Pancreas (tissue), 10 donors: ENCODE data around the gene UBN2. TPM values are rescaled to one million over a fixed set of nuclear protein-coding genes. Genes with fewer than 3 reads are reported as not detected.
"Not testable (repeated sequence)": the region's sequence is repeated elsewhere in the genome, so short reads cannot be mapped to it uniquely, and the experiment has no call there.

Source experiments
- ATAC-seq, 4 donors: fragments of 200-7000 bp; cut with Tn5 transposase; one replicate each; pipeline versions ENCODE4 v1.8.0 to v1.9.1; 2020; ENCODE audit warnings: mild to moderate bottlenecking in 4 of 4, moderate library complexity in 4 of 4
- DNase-seq, 6 donors: peaks; one replicate each; pipeline ENCODE4 v3.0.0-alpha.2; 2020
- FAIRE-seq: peaks from 2 replicates; lab custom pipeline; 2012; peaks lifted over from hg19 to GRCh38; lab: Jason Lieb, UNC
- H3K27ac ChIP-seq, 4 donors: fragments of 200-600 bp; sonication (generic); 1 replicate in 3 of 4; 2 replicates in 1 of 4; pipeline versions ENCODE4 v1.5.0 to v1.8.0; 2020
- H3K27me3 ChIP-seq, 4 donors: fragments of 200-600 bp; one replicate each; pipeline ENCODE4 v1.8.0; 2021
- H3K36me3 ChIP-seq, 3 donors: fragments of 200-600 bp; sonication (generic) in 1 of 3; one replicate each; pipeline versions ENCODE4 v1.5.0 to v1.8.0; 2020 to 2021
- H3K4me1 ChIP-seq, 3 donors: fragments of 200-600 bp; one replicate each; pipeline ENCODE4 v1.8.0; 2021
- H3K4me3 ChIP-seq, 4 donors: fragments of 200-600 bp; sonication (generic) in 2 of 4; one replicate each; pipeline versions ENCODE4 v1.5.0 to v1.8.0; 2020 to 2021
- H3K9me3 ChIP-seq, 4 donors: fragments of 200-600 bp; one replicate each; pipeline ENCODE4 v1.8.0; 2021
- CTCF ChIP-seq, 4 donors: fragments of 200-600 bp; sonication (generic) in 3 of 4; IDR thresholded peaks; one replicate each; pipeline versions ENCODE4 v1.5.0 to v1.8.0; 2021; ENCODE audit warnings: antibody characterized with exemption in 4 of 4
- WGBS, 2 donors: extraction: QIAGEN DNeasy Blood & Tissue Kit; methylation state at CpG; one replicate each; pipeline ENCODE4 v1.1.7; 2013; 5-methylcytosine and 5-hydroxymethylcytosine counted together
- intact Hi-C, 3 donors: fragments of 100-400 bp; cut with DNase I; formaldehyde crosslinking; loops; one replicate each; pipeline versions ENCODE4 v1.11.1 to v1.14.2; 2022
- polyA plus RNA-seq, 2 donors: library from polyadenylated mRNA; stranded (reverse); fragments of 200-250 nt; gene quantifications; one replicate each; pipeline ENCODE4 v1.2.3, GENCODE V29; 2013
- total RNA-seq, 6 donors: library from RNA; stranded (reverse); fragmentation: NEBNext Ultra II Directional in 4 of 6; extraction: Animal tissue kit (Norgen Biotek cat#: 25700) in 4 of 6; gene quantifications; one replicate each; pipeline versions ENCODE4 v1.2.1 to v1.2.4, GENCODE V29; 2021 to 2023
- donor health status: healthy with polysubstance abuse.
- donor health status: DM: no; HTN: no; CAD: no; lungs with moderate emphysema.
- donor health status: DM: no; HTN: no; CAD: no.
- donor health status: control.
- donor health status: control.
- donor health status: Bipolar disorder and iron deficiency.
- donor health status: DM: yes; HTN: yes; CAD: no.
- donor health status: DM: no; HTN: no; CAD: no.
- donor health status: DM: no; HTN: no; CAD: no.
- donor health status: DM: yes; HTN: yes; CAD: no.

The UBN2 gene
- total and polyA plus RNA-seq, 8 donors: 2.9 to 20.3 (median 15.0) TPM

GRCh38 chr7:139203992-139204391, 27.0 kb upstream of the UBN2 start:
- FAIRE-seq: no peak
- Histone ChIP-seq H3K36me3 (no peaks in the 10 kb centered on the region), H3K4me1 (no peaks in the 10 kb centered on the region), H3K27me3 (no peaks in the 10 kb centered on the region), H3K9me3 (no peaks in the 10 kb centered on the region), H3K27ac (no peak overlapping the region), H3K4me3 (no peak overlapping the region)
- ATAC-seq: no peak
- intact Hi-C loops: no loop called here
- DNase-seq: no peak
- 69 to 77% methylated on average over 3 of the region's 3 CpGs for WGBS, 2 donors
- TF ChIP-seq CTCF (IDR thresholded peaks at IDR 0.05): no peak

GRCh38 chr7:139205843-139206242, 25.2 kb upstream of the UBN2 start:
- no peaks in the 10 kb centered on the region for H3K4me1 ChIP-seq
- H3K27ac ChIP-seq: no peak overlapping the region
- H3K9me3 ChIP-seq: no peaks in the 10 kb centered on the region
- no peaks in the 10 kb centered on the region for H3K27me3 ChIP-seq
- no peak for TF ChIP-seq CTCF (IDR thresholded peaks at IDR 0.05)
- no peak overlapping the region for H3K4me3 ChIP-seq
- H3K36me3 ChIP-seq: no peaks in the 10 kb centered on the region
- FAIRE-seq (peak; percentile 5), ATAC-seq (no peak), DNase-seq (no peak)
- intact Hi-C loops: no loop called here

- FAIRE-seq (no peak), ATAC-seq (no peak), DNase-seq (no peak)
- Histone ChIP-seq H3K9me3 (no peaks in the 10 kb centered on the region), H3K4me1 (no peaks in the 10 kb centered on the region), H3K36me3 (no peaks in the 10 kb centered on the region), H3K27me3 (no peaks in the 10 kb centered on the region), H3K27ac (no peak overlapping the region), H3K4me3 (no peak overlapping the region)
- no peak for TF ChIP-seq CTCF (IDR thresholded peaks at IDR 0.05)
- intact Hi-C loops: no loop called here
- 91 to 94% methylated on average over 2 of the region's 2 CpGs for WGBS, 2 donors
Measured at GRCh38 chr7:139212133-139212532, 18.9 kb upstream of the UBN2 start.

GRCh38 chr7:139213489-139213888, 17.5 kb upstream of the UBN2 start:
- H3K4me1 ChIP-seq, H3K4me3 ChIP-seq, H3K36me3 ChIP-seq, DNase-seq, H3K27ac ChIP-seq, ATAC-seq, H3K9me3 ChIP-seq, intact Hi-C loops, FAIRE-seq, H3K27me3 ChIP-seq: not testable (repeated sequence)
- WGBS, 2 donors: 70 to 87% methylated on average over 6 of the region's 6 CpGs

- Histone ChIP-seq H3K27ac (no peak overlapping the region), H3K9me3 (no peaks in the 10 kb centered on the region), H3K4me1 (no peaks in the 10 kb centered on the region), H3K36me3 (no peaks in the 10 kb centered on the region), H3K27me3 (no peaks in the 10 kb centered on the region), H3K4me3 (no peak overlapping the region)
- intact Hi-C loops: no loop called here
- DNase-seq (no peak), FAIRE-seq (no peak), ATAC-seq (no peak)
- no peak for TF ChIP-seq CTCF (IDR thresholded peaks at IDR 0.05)
- 39 to 65% methylated on average over 1 of the region's 1 CpG for WGBS, 2 donors
Measured at GRCh38 chr7:139218173-139218572, 12.9 kb upstream of the UBN2 start.

- DNase-seq: no peak
- Histone ChIP-seq H3K4me3 (no peak overlapping the region), H3K9me3 (no peaks in the 10 kb centered on the region), H3K27ac (no peak overlapping the region), H3K27me3 (no peaks in the 10 kb centered on the region), H3K36me3 (no peaks in the 10 kb centered on the region), H3K4me1 (no peaks in the 10 kb centered on the region)
- WGBS, 2 donors: 80 to 92% methylated on average over 2 of the region's 2 CpGs
- no peak for ATAC-seq
- intact Hi-C loops: no loop called here
- FAIRE-seq: no peak
- no peak for TF ChIP-seq CTCF (IDR thresholded peaks at IDR 0.05)
Measured at GRCh38 chr7:139224219-139224618, 6.8 kb upstream of the UBN2 start.

- DNase-seq, intact Hi-C loops, H3K4me1 ChIP-seq, H3K4me3 ChIP-seq, H3K9me3 ChIP-seq, H3K27ac ChIP-seq, H3K36me3 ChIP-seq, H3K27me3 ChIP-seq, ATAC-seq, FAIRE-seq: not testable (repeated sequence)
- WGBS, 2 donors: 89 to 92% methylated on average over 18 of the region's 18 CpGs
Measured at GRCh38 chr7:139224836-139225235, 6.2 kb upstream of the UBN2 start.
